ENCODE results near the gene OLFML2B.

DNA sequence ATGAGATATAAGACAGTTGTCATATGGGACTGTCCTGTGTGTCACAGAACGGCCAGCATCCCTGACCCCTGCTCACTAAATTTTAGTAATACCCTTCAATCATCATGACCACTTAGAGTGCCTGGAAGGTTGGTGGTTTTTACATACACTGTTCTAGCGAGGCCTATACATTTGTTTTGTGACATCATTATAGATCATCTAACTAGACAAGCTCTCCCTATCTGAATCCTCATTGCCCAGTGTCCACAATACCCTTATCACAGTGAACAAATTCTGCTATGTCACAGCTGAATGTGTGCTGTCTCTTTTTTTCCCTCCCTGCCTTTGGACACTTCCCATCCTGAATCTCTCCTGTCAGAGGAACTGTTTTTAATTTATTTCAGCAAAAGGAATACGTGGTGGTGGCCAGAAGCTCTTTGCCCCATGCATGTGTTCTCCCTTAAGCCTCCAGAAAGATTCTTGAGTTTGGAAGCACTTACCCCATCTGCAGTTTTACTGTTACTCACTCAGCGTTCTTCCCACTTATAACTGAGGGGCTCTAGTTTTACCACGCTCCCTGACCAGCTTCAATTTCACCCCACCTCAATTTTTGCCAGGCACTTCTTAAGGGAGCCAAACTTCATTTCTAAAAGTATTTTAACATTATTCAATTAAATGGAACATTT is 70.3 kb downstream of the OLFML2B start:
- no peak for TF ChIP-seq POLR2A (IDR thresholded peaks at IDR 0.05)
- TF ChIP-seq, protein P1, sequence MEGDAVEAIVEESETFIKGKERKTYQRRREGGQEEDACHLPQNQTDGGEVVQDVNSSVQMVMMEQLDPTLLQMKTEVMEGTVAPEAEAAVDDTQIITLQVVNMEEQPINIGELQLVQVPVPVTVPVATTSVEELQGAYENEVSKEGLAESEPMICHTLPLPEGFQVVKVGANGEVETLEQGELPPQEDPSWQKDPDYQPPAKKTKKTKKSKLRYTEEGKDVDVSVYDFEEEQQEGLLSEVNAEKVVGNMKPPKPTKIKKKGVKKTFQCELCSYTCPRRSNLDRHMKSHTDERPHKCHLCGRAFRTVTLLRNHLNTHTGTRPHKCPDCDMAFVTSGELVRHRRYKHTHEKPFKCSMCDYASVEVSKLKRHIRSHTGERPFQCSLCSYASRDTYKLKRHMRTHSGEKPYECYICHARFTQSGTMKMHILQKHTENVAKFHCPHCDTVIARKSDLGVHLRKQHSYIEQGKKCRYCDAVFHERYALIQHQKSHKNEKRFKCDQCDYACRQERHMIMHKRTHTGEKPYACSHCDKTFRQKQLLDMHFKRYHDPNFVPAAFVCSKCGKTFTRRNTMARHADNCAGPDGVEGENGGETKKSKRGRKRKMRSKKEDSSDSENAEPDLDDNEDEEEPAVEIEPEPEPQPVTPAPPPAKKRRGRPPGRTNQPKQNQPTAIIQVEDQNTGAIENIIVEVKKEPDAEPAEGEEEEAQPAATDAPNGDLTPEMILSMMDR (IDR thresholded peaks at IDR 0.05), result no peak

Measured in uterus (tissue), 2 donors.